ENCODE results near the gene RECQL.
"Not testable (repeated sequence)": the region's sequence is repeated elsewhere in the genome, so short reads cannot be mapped to it uniquely, and the experiment has no call there.

RECQL gene

GRCh38 chr12:21502164-21502496, 695 bp upstream of the RECQL start:
- DNase-seq = peak; percentile 31

- no peak for DNase-seq
These were observed 613 bp downstream of the RECQL start for GRCh38 chr12:21500786-21501257.

GRCh38 chr12:21499765-21500164, 1.7 kb downstream of the RECQL start:
- DNase-seq = no peak

- no peak for DNase-seq
These were observed 15.4 kb downstream of the RECQL start for GRCh38 chr12:21485998-21486397.

GRCh38 chr12:21483531-21483930, 17.9 kb downstream of the RECQL start:
- no peak for DNase-seq

GRCh38 chr12:21478756-21479455, 22.5 kb downstream of the RECQL start:
- DNase-seq = no peak

GRCh38 chr12:21476949-21477348, 24.5 kb downstream of the RECQL start:
- peak; percentile 24 for DNase-seq

- no peak for DNase-seq
These were observed 25.9 kb downstream of the RECQL start for GRCh38 chr12:21475552-21475951.

GRCh38 chr12:21472197-21472823, 29.1 kb downstream of the RECQL start:
- no peak for DNase-seq

- DNase-seq = no peak
These were observed 30.1 kb downstream of the RECQL start for GRCh38 chr12:21471294-21471693.

- not testable (repeated sequence) for DNase-seq
These were observed 34.1 kb downstream of the RECQL start for GRCh38 chr12:21467334-21467733.

- DNase-seq = no peak
These were observed 42.0 kb downstream of the RECQL start for GRCh38 chr12:21459474-21459873.

- DNase-seq = peak; percentile 84
These were observed 45.1 kb downstream of the RECQL start for GRCh38 chr12:21456291-21456780.

- DNase-seq = peak; percentile 83
These were observed 48.1 kb downstream of the RECQL start for GRCh38 chr12:21453312-21453852.

GRCh38 chr12:21451529-21451928, 49.9 kb downstream of the RECQL start:
- no peak for DNase-seq

GRCh38 chr12:21444193-21445146, 57.0 kb downstream of the RECQL start:
- no peak for DNase-seq

GRCh38 chr12:21439347-21439746, 62.1 kb downstream of the RECQL start:
- no peak for DNase-seq

- no peak for DNase-seq
These were observed 62.8 kb downstream of the RECQL start for GRCh38 chr12:21438643-21439042.

GRCh38 chr12:21434699-21435098, 66.7 kb downstream of the RECQL start:
- no peak for DNase-seq

GRCh38 chr12:21433525-21433924, 67.9 kb downstream of the RECQL start:
- DNase-seq = no peak

- no peak for DNase-seq
These were observed 71.4 kb downstream of the RECQL start for GRCh38 chr12:21429994-21430393.

- no peak for DNase-seq
These were observed 73.2 kb downstream of the RECQL start for GRCh38 chr12:21428241-21428640.

All from activated CD4-positive, alpha-beta T cell treated with anti-CD3 and anti-CD28 coated beads, Interleukin-2, Interleukin-6, amounts not matched to agents 100 ng/mL and 50 ng/mL, durations not matched to agents 16 hours and 8 hours (primary cell).